SK-N-MC (cell line): ENCODE results near the gene PLXNC1.

Experiments used
- EZH2 ChIP-seq: fragments of 200-600 bp; sonication (generic); IDR thresholded peaks from one replicate; pipeline ENCODE4 v1.6.1; 2017; ENCODE audit warnings: antibody characterized with exemption
- FOXP2 ChIP-seq: optimal IDR thresholded peaks from 2 replicates; pipeline ENCODE3; 2011; ENCODE audit warnings: mild to moderate bottlenecking, moderate library complexity; ENCODE audit not compliant: insufficient read depth; ENCODE audit errors: extremely low read length, control extremely low read depth
- POLR2AphosphoS5 ChIP-seq: IDR thresholded peaks from 2 replicates; pipeline ENCODE4 v1.6.1; 2012; ENCODE audit warnings: mild to moderate bottlenecking, low read depth, low read length, borderline replicate concordance

DNA sequence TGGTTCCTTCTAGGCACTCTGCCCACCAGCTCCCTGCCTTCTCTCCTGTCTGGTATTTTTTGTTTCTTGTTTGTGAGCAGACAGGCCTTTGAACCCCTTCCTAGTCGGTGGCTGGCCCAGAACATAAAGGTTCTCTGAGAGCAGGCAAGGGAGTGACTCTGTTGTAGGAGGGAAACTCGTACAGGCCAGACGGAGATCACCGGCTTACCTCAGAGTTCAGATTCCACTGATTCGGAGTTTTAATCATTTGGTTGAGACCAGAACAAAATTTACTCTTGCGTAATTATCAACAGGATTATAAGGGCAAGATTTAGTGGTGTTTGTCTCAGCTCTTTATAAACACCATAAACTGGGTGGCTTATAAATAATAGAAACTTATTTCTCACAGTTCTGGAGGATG lies 128.3 kb downstream of the PLXNC1 start:
- no peak for TF ChIP-seq EZH2
- no peak for TF ChIP-seq POLR2AphosphoS5
- no peak for TF ChIP-seq FOXP2
